OCI-LY7 (cell line): ENCODE data around the gene GCNT2.
"Not testable (repeated sequence)": the region's sequence is repeated elsewhere in the genome, so short reads cannot be mapped to it uniquely, and the experiment has no call there.

Source experiments
- EZH2phosphoT487 ChIP-seq: fragments of 200-600 bp; sonication (generic); IDR thresholded peaks from 2 replicates; pipeline ENCODE4 v1.6.1; 2018; ENCODE audit warnings: low read depth, borderline replicate concordance, mild to moderate bottlenecking, mixed run types, antibody characterized with exemption, low read length, moderate library complexity, mixed read lengths
- TF ChIP-seq, protein P1 (sequence below): fragments of 200-600 bp; sonication (generic); conservative IDR thresholded peaks from 2 replicates; pipeline ENCODE4 v1.5.1; 2014; ENCODE audit warnings: mild to moderate bottlenecking, antibody characterized with exemption, low read length, moderate library complexity, mixed read lengths

DNA sequence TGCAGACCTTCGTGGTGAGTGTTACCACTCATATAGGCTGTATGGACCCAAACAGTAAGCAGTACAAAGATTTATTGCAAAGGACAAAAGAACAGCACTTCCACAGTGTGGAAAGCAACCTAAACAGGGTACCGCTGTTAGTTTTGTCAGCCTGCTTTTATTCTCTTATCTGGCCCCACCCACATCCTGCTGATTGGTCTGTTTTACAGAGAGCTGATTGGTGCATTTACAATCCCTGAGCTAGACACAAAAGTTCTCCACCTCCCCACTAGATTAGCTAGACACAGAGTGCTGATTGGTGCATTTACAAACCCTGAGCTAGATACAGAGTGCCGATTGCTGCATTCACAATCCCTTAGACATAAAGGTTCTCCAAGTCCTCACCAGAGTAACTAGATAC is 95.1 kb downstream of the GCNT2 start:
- TF ChIP-seq, protein P1, sequence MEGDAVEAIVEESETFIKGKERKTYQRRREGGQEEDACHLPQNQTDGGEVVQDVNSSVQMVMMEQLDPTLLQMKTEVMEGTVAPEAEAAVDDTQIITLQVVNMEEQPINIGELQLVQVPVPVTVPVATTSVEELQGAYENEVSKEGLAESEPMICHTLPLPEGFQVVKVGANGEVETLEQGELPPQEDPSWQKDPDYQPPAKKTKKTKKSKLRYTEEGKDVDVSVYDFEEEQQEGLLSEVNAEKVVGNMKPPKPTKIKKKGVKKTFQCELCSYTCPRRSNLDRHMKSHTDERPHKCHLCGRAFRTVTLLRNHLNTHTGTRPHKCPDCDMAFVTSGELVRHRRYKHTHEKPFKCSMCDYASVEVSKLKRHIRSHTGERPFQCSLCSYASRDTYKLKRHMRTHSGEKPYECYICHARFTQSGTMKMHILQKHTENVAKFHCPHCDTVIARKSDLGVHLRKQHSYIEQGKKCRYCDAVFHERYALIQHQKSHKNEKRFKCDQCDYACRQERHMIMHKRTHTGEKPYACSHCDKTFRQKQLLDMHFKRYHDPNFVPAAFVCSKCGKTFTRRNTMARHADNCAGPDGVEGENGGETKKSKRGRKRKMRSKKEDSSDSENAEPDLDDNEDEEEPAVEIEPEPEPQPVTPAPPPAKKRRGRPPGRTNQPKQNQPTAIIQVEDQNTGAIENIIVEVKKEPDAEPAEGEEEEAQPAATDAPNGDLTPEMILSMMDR = not testable (repeated sequence)
- TF ChIP-seq EZH2phosphoT487 = not testable (repeated sequence)
